Spleen (tissue), 7 donors: Measurements from ENCODE around the gene EVC.

Source experiments
- POLR2A ChIP-seq, 3 donors: fragments of 450-650 bp; IDR thresholded peaks; one replicate each; pipeline ENCODE4 v1.5.1; 2017; ENCODE audit warnings: antibody characterized with exemption in 3 of 3, mild to moderate bottlenecking in 1 of 3
- POLR2AphosphoS5 ChIP-seq, 3 donors: sonication (generic); formaldehyde crosslinking; IDR thresholded peaks; one replicate each; pipeline ENCODE4 v1.5.1; 2017; ENCODE audit warnings: antibody characterized with exemption in 3 of 3
- TF ChIP-seq, protein P1 (sequence below), 11 experiments: fragments of 200-600 bp in 7 of 11; fragments of 450-650 bp in 4 of 11; sonication (generic) in 4 of 11; IDR thresholded peaks in 8 of 11; conservative IDR thresholded peaks in 3 of 11; 1 replicate in 7 of 11; 2 replicates in 4 of 11; pipeline versions ENCODE4 v1.4.0 to v1.8.0; 2016 to 2021; ENCODE audit warnings: antibody characterized with exemption in 11 of 11, inconsistent platforms in 4 of 11, mild to moderate bottlenecking in 1 of 11
- donor health status: DM: no; HTN: no; CAD: no; lungs with moderate emphysema.
- donor health status: DM: no; HTN: no; CAD: no.
- donor health status: DM: no; HTN: no; CAD: no.

DNA sequence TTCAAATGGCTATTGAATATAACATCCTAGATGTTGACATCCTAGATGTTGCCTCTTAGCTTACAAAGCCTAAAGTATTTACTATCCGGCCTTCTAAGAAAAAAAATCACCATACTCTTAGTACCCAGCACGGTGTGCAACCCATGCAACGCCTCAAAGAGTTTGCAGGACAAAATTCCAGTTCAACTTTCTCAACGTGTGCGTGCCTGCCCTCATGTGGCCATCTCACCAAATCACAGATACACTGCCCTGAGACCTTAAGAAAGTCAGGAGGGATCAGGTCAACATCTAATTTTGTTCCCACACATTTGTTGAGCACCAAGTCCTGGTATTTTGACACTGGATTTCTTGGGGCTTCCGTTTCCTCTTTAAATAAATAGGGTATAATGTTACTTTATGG, 113.6 kb downstream of the EVC start:
- TF ChIP-seq POLR2A (IDR thresholded peaks at IDR 0.05) (no peak), POLR2AphosphoS5 (IDR thresholded peaks at IDR 0.05) (no peak)
- TF ChIP-seq, protein P1, sequence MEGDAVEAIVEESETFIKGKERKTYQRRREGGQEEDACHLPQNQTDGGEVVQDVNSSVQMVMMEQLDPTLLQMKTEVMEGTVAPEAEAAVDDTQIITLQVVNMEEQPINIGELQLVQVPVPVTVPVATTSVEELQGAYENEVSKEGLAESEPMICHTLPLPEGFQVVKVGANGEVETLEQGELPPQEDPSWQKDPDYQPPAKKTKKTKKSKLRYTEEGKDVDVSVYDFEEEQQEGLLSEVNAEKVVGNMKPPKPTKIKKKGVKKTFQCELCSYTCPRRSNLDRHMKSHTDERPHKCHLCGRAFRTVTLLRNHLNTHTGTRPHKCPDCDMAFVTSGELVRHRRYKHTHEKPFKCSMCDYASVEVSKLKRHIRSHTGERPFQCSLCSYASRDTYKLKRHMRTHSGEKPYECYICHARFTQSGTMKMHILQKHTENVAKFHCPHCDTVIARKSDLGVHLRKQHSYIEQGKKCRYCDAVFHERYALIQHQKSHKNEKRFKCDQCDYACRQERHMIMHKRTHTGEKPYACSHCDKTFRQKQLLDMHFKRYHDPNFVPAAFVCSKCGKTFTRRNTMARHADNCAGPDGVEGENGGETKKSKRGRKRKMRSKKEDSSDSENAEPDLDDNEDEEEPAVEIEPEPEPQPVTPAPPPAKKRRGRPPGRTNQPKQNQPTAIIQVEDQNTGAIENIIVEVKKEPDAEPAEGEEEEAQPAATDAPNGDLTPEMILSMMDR (IDR thresholded peaks at IDR 0.05 in 8 of 11, conservative IDR thresholded peaks at IDR 0.05 in 3 of 11) = peak in 4 of 11 experiments; percentile 9 to 46 (median 26)
